Trophoblast cell (in vitro differentiated cells and primary cell): ENCODE data around the gene APOH.

Experiments used
- DNase-seq, 2 donors: peaks; one replicate each; pipeline ENCODE4 v3.0.0-alpha.2; 2016
- H2AFZ ChIP-seq: 2 replicates; pipeline ENCODE4 v1.6.1; 2013; ENCODE audit warnings: low read length, moderate library complexity, mild to moderate bottlenecking; ENCODE audit not compliant: insufficient read depth, poor library complexity
- H2AK5ac ChIP-seq: 2 replicates; pipeline ENCODE4 v1.6.1; 2013; ENCODE audit warnings: mild to moderate bottlenecking, low read length
- H2BK120ac ChIP-seq: 2 replicates; pipeline ENCODE4 v1.6.1; 2013; ENCODE audit warnings: low read length, mild to moderate bottlenecking, moderate library complexity; ENCODE audit not compliant: insufficient read depth, poor library complexity
- H2BK12ac ChIP-seq: 2 replicates; pipeline ENCODE4 v1.6.1; 2013; ENCODE audit warnings: mild to moderate bottlenecking, low read length, moderate library complexity
- H2BK5ac ChIP-seq: 2 replicates; pipeline ENCODE4 v1.6.1; 2013; ENCODE audit warnings: low read length, low read depth, moderate library complexity, mild to moderate bottlenecking; ENCODE audit not compliant: poor library complexity
- H3K14ac ChIP-seq: 2 replicates; pipeline ENCODE4 v1.6.1; 2013; ENCODE audit warnings: mild to moderate bottlenecking, low read length
- H3K18ac ChIP-seq: 2 replicates; pipeline ENCODE4 v1.6.1; 2013; ENCODE audit warnings: mild to moderate bottlenecking, low read length
- H3K23ac ChIP-seq: 2 replicates; pipeline ENCODE4 v1.6.1; 2013; ENCODE audit warnings: low read length
- H3K27ac ChIP-seq: 2 replicates; pipeline ENCODE4 v1.5.1; 2013; ENCODE audit warnings: low read depth, mild to moderate bottlenecking, inconsistent platforms, low read length, moderate library complexity
- H3K27me3 ChIP-seq: 2 replicates; pipeline ENCODE4 v1.6.1; 2013; ENCODE audit warnings: inconsistent platforms, mild to moderate bottlenecking, low read length, moderate library complexity; ENCODE audit not compliant: insufficient read depth
- H3K36me3 ChIP-seq, 2 experiments: 1 replicate in 1 of 2; 2 replicates in 1 of 2; pipeline ENCODE4 v1.6.1; 2013; ENCODE audit warnings: low read length in 2 of 2, mild to moderate bottlenecking in 2 of 2, moderate library complexity in 1 of 2; ENCODE audit not compliant: insufficient read depth in 2 of 2, control insufficient read depth in 1 of 2
- H3K4ac ChIP-seq: 2 replicates; pipeline ENCODE4 v1.6.1; 2013; ENCODE audit warnings: low read depth, mild to moderate bottlenecking, low read length, moderate library complexity
- H3K4me1 ChIP-seq, 2 experiments: 1 replicate in 1 of 2; 2 replicates in 1 of 2; pipeline ENCODE4 v1.6.1; 2013; ENCODE audit warnings: low read length in 2 of 2, mild to moderate bottlenecking in 2 of 2, moderate library complexity in 1 of 2; ENCODE audit not compliant: insufficient read depth in 2 of 2, control insufficient read depth in 1 of 2
- H3K4me2 ChIP-seq: 2 replicates; pipeline ENCODE4 v1.6.1; 2013; ENCODE audit warnings: inconsistent platforms, mild to moderate bottlenecking, low read length, moderate library complexity
- H3K4me3 ChIP-seq: 2 replicates; pipeline ENCODE4 v1.5.1; 2013; ENCODE audit warnings: mild to moderate bottlenecking, low read depth, low read length, inconsistent platforms
- H3K79me1 ChIP-seq: one replicate; pipeline ENCODE4 v1.6.1; 2013; ENCODE audit warnings: low read length
- H3K79me2 ChIP-seq: 2 replicates; pipeline ENCODE4 v1.6.1; 2013; ENCODE audit warnings: low read length, mild to moderate bottlenecking; ENCODE audit not compliant: control insufficient read depth, insufficient read depth, poor library complexity
- H3K9ac ChIP-seq: 2 replicates; pipeline ENCODE4 v1.6.1; 2013; ENCODE audit warnings: mild to moderate bottlenecking, low read length
- H3K9me3 ChIP-seq: 2 replicates; pipeline ENCODE4 v1.6.1; 2013; ENCODE audit warnings: low read depth, mild to moderate bottlenecking, control low read depth, inconsistent platforms, low read length; ENCODE audit not compliant: insufficient read depth
- H4K12ac ChIP-seq: 2 replicates; pipeline ENCODE4 v1.6.1; 2013; ENCODE audit warnings: low read depth, mild to moderate bottlenecking, low read length, moderate library complexity
- H4K8ac ChIP-seq: 2 replicates; pipeline ENCODE4 v1.6.1; 2013; ENCODE audit warnings: low read depth, mild to moderate bottlenecking, low read length, moderate library complexity
- H4K91ac ChIP-seq: one replicate; pipeline ENCODE4 v1.6.1; 2013; ENCODE audit warnings: low read depth, mild to moderate bottlenecking, low read length, moderate library complexity
- WGBS: extraction: QIAGEN DNeasy Blood & Tissue Kit; methylation state at CpG from one replicate; pipeline ENCODE4 v1.1.7; 2013; ENCODE audit warnings: missing lambda C conversion rate; ENCODE audit not compliant: insufficient read length, insufficient coverage; ENCODE audit errors: extremely low coverage; 5-methylcytosine and 5-hydroxymethylcytosine counted together

APOH gene

DNA sequence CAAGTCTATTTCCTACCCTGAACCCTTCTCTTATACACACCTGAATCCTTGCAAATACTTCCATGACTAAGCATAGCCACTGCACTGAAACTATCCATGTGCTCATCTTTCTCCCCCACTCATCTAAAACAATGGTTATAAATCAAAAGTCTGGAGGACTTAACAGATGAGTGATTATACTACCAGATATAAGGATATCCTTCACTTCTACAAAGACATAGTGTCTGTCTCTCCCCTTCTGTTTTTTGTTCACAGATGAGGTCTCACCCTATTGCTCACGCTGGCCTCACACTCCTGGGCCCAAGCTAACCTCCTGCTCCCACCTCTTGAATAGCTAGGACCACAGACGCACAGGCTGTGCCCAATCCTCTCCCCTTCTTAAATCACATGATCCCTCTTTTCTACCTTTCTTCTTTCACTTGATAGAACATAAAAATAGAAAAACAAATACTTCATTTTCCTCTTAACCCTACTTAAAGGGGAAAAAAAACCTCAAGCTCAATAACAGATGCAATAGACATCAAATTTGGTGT, 56.5 kb downstream of the APOH start:
- H3K14ac ChIP-seq = no peak overlapping the region
- no peak for DNase-seq
- no peak overlapping the region for H4K8ac ChIP-seq
- H4K12ac ChIP-seq = no peak overlapping the region
- H3K9me3 ChIP-seq = no peaks in the 10 kb centered on the region
- H3K9ac ChIP-seq = no peak overlapping the region
- H2AK5ac ChIP-seq = no peak overlapping the region
- H3K36me3 ChIP-seq = no peaks in the 10 kb centered on the region
- H3K79me1 ChIP-seq = no peaks in the 10 kb centered on the region
- no peak overlapping the region for H2BK5ac ChIP-seq
- no CpG with 5 or more reads among the region's 2 CpGs for WGBS
- H3K79me2 ChIP-seq = no peaks in the 10 kb centered on the region
- no peak overlapping the region for H4K91ac ChIP-seq
- H2BK12ac ChIP-seq = no peak overlapping the region
- H2BK120ac ChIP-seq = no peak overlapping the region
- no peak overlapping the region for H3K27ac ChIP-seq
- no peak overlapping the region for H2AFZ ChIP-seq
- H3K23ac ChIP-seq = no peak overlapping the region
- H3K4me1 ChIP-seq = no peaks in the 10 kb centered on the region
- H3K4ac ChIP-seq = no peak overlapping the region
- no peaks in the 10 kb centered on the region for H3K27me3 ChIP-seq
- H3K4me2 ChIP-seq = no peak overlapping the region
- no peak overlapping the region for H3K4me3 ChIP-seq
- no peak overlapping the region for H3K18ac ChIP-seq

DNA sequence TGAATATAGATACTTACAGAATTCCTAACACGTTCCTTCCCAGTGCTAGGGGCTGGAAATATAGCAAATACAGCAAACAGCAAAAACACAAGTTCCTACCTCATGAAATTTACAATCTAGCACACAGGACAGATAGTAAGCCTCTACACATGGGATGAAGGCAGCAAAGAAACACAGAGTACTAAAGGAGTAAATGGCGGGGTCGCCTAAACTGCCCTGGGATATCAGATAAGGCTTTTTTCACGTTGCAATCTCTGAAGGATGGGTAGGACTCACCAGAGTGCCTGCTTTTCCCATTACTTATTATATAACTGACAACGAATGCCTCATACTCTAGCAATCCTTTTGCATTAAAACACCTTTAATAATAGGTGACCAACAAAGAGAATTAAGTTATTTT, 57.1 kb downstream of the APOH start:
- Histone ChIP-seq H3K23ac (no peak overlapping the region), H3K27me3 (no peaks in the 10 kb centered on the region), H2BK120ac (no peak overlapping the region), H4K12ac (no peak overlapping the region), H3K9ac (no peak overlapping the region), H3K4ac (no peak overlapping the region), H2BK5ac (no peak overlapping the region), H3K4me3 (no peak overlapping the region), H4K8ac (no peak overlapping the region), H2AFZ (no peak overlapping the region), H3K36me3 (no peaks in the 10 kb centered on the region), H3K9me3 (no peaks in the 10 kb centered on the region), H3K4me1 (no peaks in the 10 kb centered on the region), H4K91ac (no peak overlapping the region), H2AK5ac (no peak overlapping the region), H3K4me2 (no peak overlapping the region), H3K27ac (no peak overlapping the region), H2BK12ac (no peak overlapping the region), H3K14ac (no peak overlapping the region), H3K79me1 (no peaks in the 10 kb centered on the region), H3K79me2 (no peaks in the 10 kb centered on the region), H3K18ac (no peak overlapping the region)
- WGBS = no CpG with 5 or more reads among the region's 5 CpGs
- no peak for DNase-seq

DNA sequence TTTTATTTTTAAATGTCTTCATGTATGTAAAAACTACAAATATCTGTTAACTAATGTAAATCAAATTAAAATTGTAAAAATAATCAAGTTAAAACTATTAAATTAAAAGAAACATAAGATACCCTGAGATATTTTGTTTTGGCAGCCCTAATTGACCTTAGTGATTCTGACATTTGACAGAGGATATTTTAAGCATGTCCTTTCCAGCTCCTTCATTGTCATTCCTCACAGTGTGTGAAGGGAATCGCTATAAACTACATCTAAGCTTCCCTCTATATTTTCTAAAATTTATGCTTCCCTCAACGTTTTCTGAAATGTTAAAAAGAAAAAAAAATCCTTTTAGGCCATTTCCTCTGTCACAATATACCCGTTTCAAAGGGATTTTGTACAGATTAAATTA, 57.5 kb downstream of the APOH start:
- Histone ChIP-seq H2BK120ac (no peak overlapping the region), H3K9me3 (no peaks in the 10 kb centered on the region), H3K79me1 (no peaks in the 10 kb centered on the region), H4K91ac (no peak overlapping the region), H3K4me2 (no peak overlapping the region), H3K9ac (no peak overlapping the region), H4K12ac (no peak overlapping the region), H3K4ac (no peak overlapping the region), H3K14ac (no peak overlapping the region), H3K36me3 (no peaks in the 10 kb centered on the region), H3K18ac (no peak overlapping the region), H4K8ac (no peak overlapping the region), H2AFZ (no peak overlapping the region), H3K79me2 (no peaks in the 10 kb centered on the region), H2AK5ac (no peak overlapping the region), H3K4me3 (no peak overlapping the region), H3K27ac (no peak overlapping the region), H3K4me1 (no peaks in the 10 kb centered on the region), H3K27me3 (no peaks in the 10 kb centered on the region), H3K23ac (no peak overlapping the region), H2BK5ac (no peak overlapping the region), H2BK12ac (no peak overlapping the region)
- no CpG with 5 or more reads among the region's 3 CpGs for WGBS
- DNase-seq = no peak

DNA sequence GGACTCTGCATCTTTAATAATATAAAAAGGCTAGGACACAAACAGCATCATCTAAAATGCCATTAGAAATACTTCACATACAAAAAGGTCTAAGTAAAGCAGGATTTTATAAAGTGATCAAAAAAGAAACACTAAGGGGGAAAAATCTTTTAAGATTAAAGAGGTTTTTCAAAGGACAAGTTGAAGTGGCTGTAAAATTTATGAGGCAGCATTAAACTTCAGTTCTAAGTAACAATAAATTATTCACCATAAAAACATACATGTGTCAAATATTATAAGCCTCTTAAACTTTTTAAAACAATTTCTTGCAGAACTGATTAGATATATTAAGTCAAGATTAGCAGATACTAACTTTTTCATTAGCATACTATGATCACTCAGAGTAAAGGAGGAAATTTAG, 58.0 kb downstream of the APOH start:
- Histone ChIP-seq H3K4me1 (no peaks in the 10 kb centered on the region), H2AK5ac (no peak overlapping the region), H3K4me2 (no peak overlapping the region), H3K4ac (no peak overlapping the region), H3K36me3 (no peaks in the 10 kb centered on the region), H3K27me3 (no peaks in the 10 kb centered on the region), H3K9me3 (no peaks in the 10 kb centered on the region), H4K8ac (no peak overlapping the region), H4K12ac (no peak overlapping the region), H3K18ac (no peak overlapping the region), H3K9ac (no peak overlapping the region), H4K91ac (no peak overlapping the region), H3K14ac (no peak overlapping the region), H3K4me3 (no peak overlapping the region), H2BK120ac (no peak overlapping the region), H3K79me2 (no peaks in the 10 kb centered on the region), H2BK12ac (no peak overlapping the region), H3K23ac (no peak overlapping the region), H3K27ac (no peak overlapping the region), H2AFZ (no peak overlapping the region), H2BK5ac (no peak overlapping the region), H3K79me1 (no peaks in the 10 kb centered on the region)
- no peak for DNase-seq
